Measurements from ENCODE around the gene ADRB1. TPM values are rescaled to one million over a fixed set of nuclear protein-coding genes. Genes with fewer than 3 reads are reported as not detected.

The ADRB1 gene
- total RNA-seq, 3 donors from 2014 or later, result 0.66 to 2.4 (median 1.3) TPM

- Histone ChIP-seq H3K27me3 (no peaks in the 10 kb centered on the region), H3K27ac (no peak overlapping the region), H3K36me3 (no peaks in the 10 kb centered on the region), H3K4me1 (no peaks in the 10 kb centered on the region), H3K9me3 (no peaks in the 10 kb centered on the region), H3K4me3 (no peak overlapping the region)
- intact Hi-C loops (cut with DNase I; ENCODE audit: low total_unique reads), result no loop called here
- TF ChIP-seq CTCF (IDR thresholded peaks at IDR 0.05), result no peak
- no peak for TF ChIP-seq POLR2A (IDR thresholded peaks at IDR 0.05)
- TF ChIP-seq POLR2AphosphoS5 (IDR thresholded peaks at IDR 0.05), result no peak
- no peak for DNase-seq (ENCODE audit: low spot score in 2 of 2)
Observed at GRCh38 chr10:114084215-114084614, 40.5 kb downstream of the ADRB1 start.

GRCh38 chr10:114087255-114087654, 43.6 kb downstream of the ADRB1 start:
- Histone ChIP-seq H3K27me3 (no peaks in the 10 kb centered on the region), H3K36me3 (no peaks in the 10 kb centered on the region), H3K9me3 (no peaks in the 10 kb centered on the region), H3K27ac (no peak overlapping the region), H3K4me3 (no peak overlapping the region), H3K4me1 (no peaks in the 10 kb centered on the region)
- DNase-seq (ENCODE audit: low spot score in 2 of 2), result no peak
- TF ChIP-seq CTCF (IDR thresholded peaks at IDR 0.05) (no peak), POLR2A (IDR thresholded peaks at IDR 0.05) (no peak), POLR2AphosphoS5 (IDR thresholded peaks at IDR 0.05) (no peak)
- intact Hi-C loops (cut with DNase I; ENCODE audit: low total_unique reads), result no loop called here

- Histone ChIP-seq H3K27me3 (no peaks in the 10 kb centered on the region), H3K4me3 (no peak overlapping the region), H3K27ac (no peak overlapping the region), H3K36me3 (no peaks in the 10 kb centered on the region), H3K4me1 (no peaks in the 10 kb centered on the region), H3K9me3 (no peaks in the 10 kb centered on the region)
- intact Hi-C loops (cut with DNase I; ENCODE audit: low total_unique reads), result no loop called here
- DNase-seq (ENCODE audit: low spot score in 2 of 2), result no peak
- no peak for TF ChIP-seq CTCF (IDR thresholded peaks at IDR 0.05)
- no peak for TF ChIP-seq POLR2A (IDR thresholded peaks at IDR 0.05)
- no peak for TF ChIP-seq POLR2AphosphoS5 (IDR thresholded peaks at IDR 0.05)
Observed at GRCh38 chr10:114087655-114088054, 44.0 kb downstream of the ADRB1 start.

GRCh38 chr10:114094795-114095194, 51.1 kb downstream of the ADRB1 start:
- Histone ChIP-seq H3K36me3 (no peaks in the 10 kb centered on the region), H3K27ac (no peak overlapping the region), H3K4me1 (no peaks in the 10 kb centered on the region), H3K27me3 (no peaks in the 10 kb centered on the region), H3K4me3 (no peak overlapping the region), H3K9me3 (no peaks in the 10 kb centered on the region)
- intact Hi-C loops (cut with DNase I; ENCODE audit: low total_unique reads), result loop anchor here (5.0 kb wide), 1 partner anchor 1262 kb away; no protein-coding TSS in a partner anchor
- TF ChIP-seq CTCF (IDR thresholded peaks at IDR 0.05) (no peak), POLR2AphosphoS5 (IDR thresholded peaks at IDR 0.05) (no peak), POLR2A (IDR thresholded peaks at IDR 0.05) (no peak)
- no peak for DNase-seq (ENCODE audit: low spot score in 2 of 2)

- Histone ChIP-seq H3K9me3 (no peaks in the 10 kb centered on the region), H3K36me3 (no peaks in the 10 kb centered on the region), H3K27me3 (no peaks in the 10 kb centered on the region), H3K4me3 (no peak overlapping the region), H3K4me1 (no peaks in the 10 kb centered on the region), H3K27ac (no peak overlapping the region)
- intact Hi-C loops (cut with DNase I; ENCODE audit: low total_unique reads), result loop anchor here (5.0 kb wide), 1 partner anchor 1263 kb away; no protein-coding TSS in a partner anchor
- TF ChIP-seq POLR2A (IDR thresholded peaks at IDR 0.05) (no peak), CTCF (IDR thresholded peaks at IDR 0.05) (no peak), POLR2AphosphoS5 (IDR thresholded peaks at IDR 0.05) (no peak)
- no peak for DNase-seq (ENCODE audit: low spot score in 2 of 2)
Observed at GRCh38 chr10:114095559-114096337, 52.1 kb downstream of the ADRB1 start.

Measured in breast epithelium (tissue), 4 donors.